AG08396 (cell line): Measurements from ENCODE around the gene TMEM212.

Source experiments
- DNase-seq: peaks from one replicate; pipeline ENCODE4 v3.0.0; 2012; ENCODE audit warnings: low spot score, mixed read lengths

TMEM212 gene

GRCh38 chr3:171860830-171861535 is 17.8 kb downstream of the TMEM212 start:
- peak; percentile 36 for DNase-seq

GRCh38 chr3:171862392-171862791 is 19.2 kb downstream of the TMEM212 start:
- DNase-seq: no peak

- DNase-seq: peak; percentile 28
These were observed 19.9 kb downstream of the TMEM212 start for GRCh38 chr3:171862993-171863521.

- no peak for DNase-seq
These were observed 20.8 kb downstream of the TMEM212 start for GRCh38 chr3:171863920-171864319.

GRCh38 chr3:171865191-171865865 is 22.2 kb downstream of the TMEM212 start:
- no peak for DNase-seq

- DNase-seq: no peak
These were observed 24.8 kb downstream of the TMEM212 start for GRCh38 chr3:171867981-171868380.

GRCh38 chr3:171871392-171872274 is 28.5 kb downstream of the TMEM212 start:
- DNase-seq: no peak

- DNase-seq: no peak
These were observed 30.4 kb downstream of the TMEM212 start for GRCh38 chr3:171873580-171873979.

- peak; percentile 60 for DNase-seq
These were observed 31.1 kb downstream of the TMEM212 start for GRCh38 chr3:171874251-171874681.

- DNase-seq: no peak
These were observed 31.7 kb downstream of the TMEM212 start for GRCh38 chr3:171874879-171875278.

GRCh38 chr3:171875923-171876412 is 32.8 kb downstream of the TMEM212 start:
- no peak for DNase-seq

- peak; percentile 33 for DNase-seq
These were observed 33.6 kb downstream of the TMEM212 start for GRCh38 chr3:171876680-171877147.

GRCh38 chr3:171878461-171879225 is 35.5 kb downstream of the TMEM212 start:
- DNase-seq: peak; percentile 12

GRCh38 chr3:171879472-171879871 is 36.3 kb downstream of the TMEM212 start:
- no peak for DNase-seq

GRCh38 chr3:171880101-171880870 is 37.1 kb downstream of the TMEM212 start:
- DNase-seq: no peak

GRCh38 chr3:171881251-171881650 is 38.1 kb downstream of the TMEM212 start:
- DNase-seq: no peak

GRCh38 chr3:171883257-171883892 is 40.2 kb downstream of the TMEM212 start:
- no peak for DNase-seq

- no peak for DNase-seq
These were observed 40.7 kb downstream of the TMEM212 start for GRCh38 chr3:171883893-171884279.

- no peak for DNase-seq
These were observed 45.3 kb downstream of the TMEM212 start for GRCh38 chr3:171888466-171888865.

GRCh38 chr3:171890398-171890797 is 47.2 kb downstream of the TMEM212 start:
- DNase-seq: no peak
